Measurements from ENCODE around the gene SNF8.

SNF8 gene

DNA sequence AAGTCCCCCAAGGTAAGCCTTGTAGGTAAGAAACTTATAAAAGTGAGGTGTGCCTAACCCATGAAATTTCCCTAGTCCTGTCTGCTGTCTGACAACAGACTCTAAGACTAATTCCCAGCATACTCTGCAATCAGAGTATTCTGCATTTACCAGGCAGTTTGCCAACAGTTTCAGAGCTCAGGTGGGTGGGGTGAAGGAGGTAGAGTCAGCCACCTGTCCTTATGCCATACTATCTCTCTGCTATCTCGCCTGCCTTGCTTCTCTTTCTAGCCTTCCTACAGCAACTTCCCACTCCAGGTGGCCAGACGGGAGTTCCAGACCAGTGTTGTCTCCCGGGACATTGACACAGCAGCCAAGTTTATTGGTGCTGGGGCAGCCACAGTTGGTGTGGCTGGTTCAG is 49.8 kb downstream of the SNF8 start:
- no peak for DNase-seq
- intact Hi-C loops (cut with DNase I), result loop anchor here (10.0 kb wide), 1 partner anchor 50 kb away; the partner anchor contains the start of gene SNF8

DNA sequence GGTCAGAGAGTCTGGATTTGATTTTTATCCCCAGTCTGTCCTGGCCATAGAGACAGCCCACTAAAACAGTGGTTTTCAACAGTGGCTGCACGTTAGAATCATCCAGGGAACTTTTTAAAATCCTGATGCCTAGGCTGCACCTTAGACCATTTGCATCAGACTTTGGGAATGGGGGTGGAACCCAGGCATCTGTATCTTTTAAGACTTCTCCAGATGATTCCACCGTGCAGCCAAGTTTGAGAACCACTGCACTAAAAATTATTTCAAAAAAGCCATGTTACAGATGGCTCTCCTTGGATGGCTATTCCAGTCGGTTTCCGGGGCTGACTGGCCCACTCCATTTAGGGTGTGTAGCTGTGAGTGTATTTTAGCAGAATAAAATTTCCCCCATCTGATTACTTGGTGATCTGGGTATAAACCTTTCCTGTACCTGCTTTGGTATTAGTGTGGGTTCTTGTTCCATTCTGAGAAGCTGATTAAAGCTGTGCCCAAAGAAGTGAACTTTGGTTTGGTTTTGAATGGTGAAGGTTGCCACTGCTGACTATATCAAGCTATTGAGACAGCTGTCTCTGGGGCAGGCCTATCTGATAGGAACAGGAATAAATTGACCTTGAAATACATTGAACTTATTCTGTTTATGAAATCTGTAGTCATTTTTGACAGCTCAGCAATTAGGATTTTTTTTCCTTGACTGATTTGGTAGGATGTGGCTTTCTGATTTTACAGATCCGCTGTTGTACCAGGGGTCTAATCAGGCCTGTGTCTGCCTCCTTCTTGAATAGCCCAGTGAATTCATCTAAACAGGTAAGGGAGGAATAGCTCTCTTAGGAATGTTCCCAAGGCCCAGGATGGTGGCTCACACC is 50.8 kb downstream of the SNF8 start:
- intact Hi-C loops (cut with DNase I), result loop anchor here (10.0 kb wide), 1 partner anchor 51 kb away; the partner anchor contains the start of gene SNF8
- DNase-seq, result no peak

DNA sequence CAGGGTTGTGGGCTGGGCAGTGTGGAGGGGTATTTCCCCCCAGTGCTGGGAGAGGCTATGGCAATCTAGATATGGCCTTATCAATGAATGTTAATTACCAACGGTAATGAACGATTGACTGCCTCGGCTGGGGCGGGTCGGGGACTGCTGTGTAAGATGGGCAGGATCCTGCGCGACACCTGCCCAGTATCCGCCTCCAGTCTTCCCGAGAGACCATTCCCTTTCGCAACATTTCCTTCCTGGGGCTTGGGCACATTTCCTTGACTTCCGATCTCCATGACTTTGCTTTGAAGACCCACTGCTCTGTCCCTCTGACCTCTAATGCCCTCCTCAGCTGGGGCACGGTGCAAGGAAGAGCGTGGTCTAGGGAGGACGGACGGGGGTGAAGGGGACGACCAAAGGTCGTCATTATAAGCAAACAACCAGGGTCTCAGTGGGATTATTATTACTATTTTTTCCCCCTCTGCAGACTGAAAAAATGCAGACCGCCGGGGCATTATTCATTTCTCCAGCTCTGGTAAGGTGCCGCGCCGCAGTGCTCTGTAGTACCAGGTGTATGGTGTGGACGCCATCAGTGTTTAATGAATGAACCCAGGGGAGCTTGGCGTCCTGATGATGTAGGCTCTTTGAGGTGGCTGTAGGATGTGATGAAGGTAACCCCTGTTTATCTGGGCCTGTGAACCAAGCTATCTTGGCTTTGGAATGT is 51.5 kb downstream of the SNF8 start:
- intact Hi-C loops (cut with DNase I), result loop anchor here (1.0 to 10.0 kb wide), 2 partner anchors 15 to 52 kb away; partner anchors contain the start of genes SNF8 and UBE2Z
- no peak for DNase-seq

DNA sequence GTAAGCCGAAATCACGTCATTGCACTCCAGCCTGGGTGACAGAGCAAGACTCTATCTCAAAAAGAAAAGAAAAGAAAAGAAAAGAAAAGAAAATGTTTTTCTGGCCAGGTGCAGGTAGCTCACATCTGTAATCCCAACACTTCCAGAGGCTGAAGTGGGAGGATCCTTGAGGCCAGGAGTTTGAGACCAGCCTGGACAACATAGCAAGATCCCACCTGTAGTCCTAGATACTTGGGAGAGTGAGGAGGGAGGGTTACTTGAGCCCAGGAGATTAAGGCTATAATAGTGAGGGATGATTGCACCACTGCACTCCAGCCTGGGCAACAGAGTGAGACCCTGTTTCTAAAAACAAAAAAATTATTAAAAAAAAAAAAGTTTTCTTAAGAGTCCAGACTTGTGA is 54.6 kb downstream of the SNF8 start:
- DNase-seq, result no peak
- intact Hi-C loops (cut with DNase I), result loop anchor here (10.0 kb wide), 1 partner anchor 55 kb away; the partner anchor contains the start of gene SNF8

DNA sequence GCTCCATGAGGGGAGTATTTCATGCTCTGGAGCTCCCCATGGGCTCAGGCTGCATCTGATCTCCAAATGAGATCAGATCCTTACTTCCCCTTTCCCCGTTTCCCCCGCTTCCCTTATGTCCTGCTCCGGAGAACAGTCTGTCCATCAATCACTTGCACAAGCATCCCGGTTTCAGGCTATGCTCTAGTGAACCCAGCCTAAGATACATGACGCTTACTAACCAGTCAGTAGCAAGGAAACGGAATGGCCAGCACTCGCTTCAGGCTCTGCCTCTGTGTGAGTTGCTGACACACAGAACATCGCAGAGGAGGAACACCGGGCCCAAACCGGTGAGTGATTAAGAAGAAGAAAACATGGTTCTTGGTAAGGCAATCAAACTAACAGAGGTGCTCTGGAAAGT is 61.5 kb downstream of the SNF8 start:
- intact Hi-C loops (cut with DNase I), result loop anchor here (5.0 to 10.0 kb wide), 2 partner anchors 48 to 149 kb away; partner anchors contain the start of gene CALCOCO2
- DNase-seq, result no peak

DNA sequence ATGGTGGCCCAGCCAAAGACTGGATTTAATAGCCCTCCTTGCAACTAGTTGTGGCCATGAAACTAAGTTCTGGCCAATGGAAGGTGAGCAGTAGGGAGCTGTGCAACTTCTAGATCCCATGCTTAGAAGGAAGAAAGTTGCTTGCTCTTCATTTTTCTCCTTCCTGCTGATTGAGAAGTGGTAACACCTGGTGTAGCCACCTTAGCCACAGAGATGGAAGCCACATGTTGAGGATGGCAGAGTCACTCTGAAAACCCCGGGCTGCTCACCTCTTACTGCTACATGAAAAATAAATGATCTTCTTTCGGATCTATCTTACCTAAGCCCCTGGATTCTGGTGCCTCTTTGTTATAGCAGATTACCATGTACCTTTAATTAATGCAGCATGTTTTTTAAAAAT is 62.4 kb downstream of the SNF8 start:
- intact Hi-C loops (cut with DNase I), result loop anchor here (5.0 to 10.0 kb wide), 2 partner anchors 47 to 150 kb away; partner anchors contain the start of gene CALCOCO2
- no peak for DNase-seq
